ENCODE measurements around the gene ARHGAP30.
"Not testable (repeated sequence)": the region's sequence is repeated elsewhere in the genome, so short reads cannot be mapped to it uniquely, and the experiment has no call there.

The ARHGAP30 gene

GRCh38 chr1:161069731-161070270 is at the start of gene ARHGAP30:
TSS of gene ARHGAP30 (minus strand) at chr1:161069891. CDS start at chr1:161069624, 267 bp downstream.
- DNase-seq (ENCODE audit: low read depth), result peak; percentile 70

GRCh38 chr1:161117759-161118581 is 48.3 kb upstream of the ARHGAP30 start, which contains the start of the genes NIT1 and PFDN2:
TSS of gene NIT1 (plus strand) at chr1:161118105. CDS start at chr1:161118177, 72 bp downstream.
TSS of gene PFDN2 (minus strand) at chr1:161118037. CDS start at chr1:161118026, 11 bp downstream.
- peak; percentile 72 for DNase-seq (ENCODE audit: low read depth)

- DNase-seq (ENCODE audit: low read depth), result not testable (repeated sequence)
Measured at GRCh38 chr1:161115961-161116360, 46.3 kb upstream of the ARHGAP30 start.

- DNase-seq (ENCODE audit: low read depth), result no peak
Measured at GRCh38 chr1:161115132-161115711, 45.5 kb upstream of the ARHGAP30 start.

- DNase-seq (ENCODE audit: low read depth), result no peak
Measured at GRCh38 chr1:161114556-161114955, 44.9 kb upstream of the ARHGAP30 start.

GRCh38 chr1:161113915-161114314 is 44.2 kb upstream of the ARHGAP30 start:
- no peak for DNase-seq (ENCODE audit: low read depth)

- no peak for DNase-seq (ENCODE audit: low read depth)
Measured at GRCh38 chr1:161111527-161111926, 41.8 kb upstream of the ARHGAP30 start.

- no peak for DNase-seq (ENCODE audit: low read depth)
Measured at GRCh38 chr1:161111117-161111516, 41.4 kb upstream of the ARHGAP30 start.

GRCh38 chr1:161106431-161106830 is 36.7 kb upstream of the ARHGAP30 start:
- no peak for DNase-seq (ENCODE audit: low read depth)

- no peak for DNase-seq (ENCODE audit: low read depth)
Measured at GRCh38 chr1:161100556-161100955, 30.9 kb upstream of the ARHGAP30 start.

GRCh38 chr1:161099090-161099802 is 29.6 kb upstream of the ARHGAP30 start:
- no peak for DNase-seq (ENCODE audit: low read depth)

- peak; percentile 39 for DNase-seq (ENCODE audit: low read depth)
Measured at GRCh38 chr1:161098210-161099068, 28.7 kb upstream of the ARHGAP30 start, which contains the start of gene KLHDC9. TSS of gene KLHDC9 (plus strand) at chr1:161098361. CDS start at chr1:161098536, 175 bp downstream.

GRCh38 chr1:161096530-161096929 is 26.8 kb upstream of the ARHGAP30 start:
- no peak for DNase-seq (ENCODE audit: low read depth)

- DNase-seq (ENCODE audit: low read depth), result no peak
Measured at GRCh38 chr1:161096015-161096414, 26.3 kb upstream of the ARHGAP30 start.

GRCh38 chr1:161095230-161095629 is 25.5 kb upstream of the ARHGAP30 start:
- no peak for DNase-seq (ENCODE audit: low read depth)

GRCh38 chr1:161094481-161094880 is 24.8 kb upstream of the ARHGAP30 start:
- DNase-seq (ENCODE audit: low read depth), result no peak

GRCh38 chr1:161092621-161093028 is 22.9 kb upstream of the ARHGAP30 start:
- no peak for DNase-seq (ENCODE audit: low read depth)

- no peak for DNase-seq (ENCODE audit: low read depth)
Measured at GRCh38 chr1:161091796-161092507, 22.3 kb upstream of the ARHGAP30 start.

- DNase-seq (ENCODE audit: low read depth), result no peak
Measured at GRCh38 chr1:161091093-161091492, 21.4 kb upstream of the ARHGAP30 start.

- no peak for DNase-seq (ENCODE audit: low read depth)
Measured at GRCh38 chr1:161090617-161091016, 20.9 kb upstream of the ARHGAP30 start.

GRCh38 chr1:161089938-161090337 is 20.2 kb upstream of the ARHGAP30 start:
- no peak for DNase-seq (ENCODE audit: low read depth)
